SK-N-SH treated with all-trans-retinoic acid at 6 μM for 48 hours (cell line): ENCODE measurements around the gene DCTN4.

Experiments used
- ATAC-seq: fragments of 200-7000 bp; cut with Tn5 transposase; 3 replicates; pipeline ENCODE4 v1.9.1; 2020; ENCODE audit warnings: mild to moderate bottlenecking, moderate library complexity
- ARNTL ChIP-seq: fragments of 450-650 bp; formaldehyde crosslinking; IDR thresholded peaks from 2 replicates; pipeline ENCODE4 v1.5.0; 2020; ENCODE audit warnings: low read depth, mild to moderate bottlenecking, moderate library complexity, borderline replicate concordance
- BACH2 ChIP-seq: fragments of 250-450 bp; sonication (Bioruptor Pico); IDR thresholded peaks from 2 replicates; pipeline ENCODE4 v1.9.0; 2021; ENCODE audit warnings: mild to moderate bottlenecking, borderline replicate concordance
- CREB5 ChIP-seq: fragments of 250-450 bp; sonication (Bioruptor Pico); IDR thresholded peaks from 2 replicates; pipeline ENCODE4 v1.5.1; 2020; ENCODE audit warnings: low read depth, mild to moderate bottlenecking, moderate library complexity
- CSDC2 ChIP-seq: fragments of 250-450 bp; sonication (Bioruptor Pico); IDR thresholded peaks from 2 replicates; pipeline ENCODE4 v1.5.0; 2020; ENCODE audit warnings: mild to moderate bottlenecking, moderate library complexity
- CSRNP3 ChIP-seq: fragments of 250-450 bp; sonication (Bioruptor Pico); IDR thresholded peaks from 2 replicates; pipeline ENCODE4 v1.5.1; 2021; ENCODE audit warnings: mild to moderate bottlenecking, moderate library complexity
- GLIS3 ChIP-seq: fragments of 250-450 bp; sonication (Bioruptor Pico); IDR thresholded peaks from 2 replicates; pipeline ENCODE4 v1.5.0; 2020; ENCODE audit warnings: mild to moderate bottlenecking, moderate library complexity
- ISL1 ChIP-seq: fragments of 250-450 bp; sonication (Bioruptor Pico); IDR thresholded peaks from 2 replicates; pipeline ENCODE4 v2.1.2; 2022; ENCODE audit warnings: mild to moderate bottlenecking, moderate library complexity
- OSR1 ChIP-seq: fragments of 250-450 bp; sonication (Bioruptor Pico); IDR thresholded peaks from 2 replicates; pipeline ENCODE4 v1.8.0; 2022; ENCODE audit warnings: moderate library complexity, mild to moderate bottlenecking, inconsistent platforms
- PPARA ChIP-seq: fragments of 250-450 bp; sonication (Bioruptor Pico); IDR thresholded peaks from 2 replicates; pipeline ENCODE4 v1.5.0; 2020; ENCODE audit warnings: mild to moderate bottlenecking, borderline replicate concordance
- RARB ChIP-seq: fragments of 250-450 bp; sonication (Bioruptor Pico); IDR thresholded peaks from 2 replicates; pipeline ENCODE4 v1.8.0; 2021; ENCODE audit warnings: mild to moderate bottlenecking, moderate library complexity
- SNAI2 ChIP-seq: fragments of 250-450 bp; sonication (Bioruptor Pico); IDR thresholded peaks from 2 replicates; pipeline ENCODE4 v1.5.0; 2020; ENCODE audit warnings: mild to moderate bottlenecking, moderate library complexity
- TCF4 ChIP-seq: fragments of 250-450 bp; sonication (Bioruptor Pico); IDR thresholded peaks from 2 replicates; pipeline ENCODE4 v1.8.0; 2021; ENCODE audit warnings: mild to moderate bottlenecking, moderate library complexity, borderline replicate concordance
- TSHZ2 ChIP-seq: fragments of 250-450 bp; sonication (Bioruptor Pico); IDR thresholded peaks from 2 replicates; pipeline ENCODE4 v1.5.0; 2020; ENCODE audit warnings: mild to moderate bottlenecking, moderate library complexity
- ZC3H10 ChIP-seq: fragments of 250-450 bp; sonication (Bioruptor Pico); IDR thresholded peaks from 2 replicates; pipeline ENCODE4 v1.5.1; 2021; ENCODE audit warnings: mild to moderate bottlenecking, moderate library complexity
- ZFP3 ChIP-seq: fragments of 250-450 bp; sonication (Bioruptor Pico); IDR thresholded peaks from 2 replicates; pipeline ENCODE4 v1.5.0; 2020; ENCODE audit warnings: mild to moderate bottlenecking, moderate library complexity
- ZNF565 ChIP-seq: fragments of 450-650 bp; formaldehyde crosslinking; conservative IDR thresholded peaks from 2 replicates; pipeline ENCODE4 v1.5.0; 2020; ENCODE audit warnings: low read depth, mild to moderate bottlenecking, moderate library complexity
- ZNF70 ChIP-seq: fragments of 450-650 bp; formaldehyde crosslinking; IDR thresholded peaks from 2 replicates; pipeline ENCODE4 v1.5.0; 2020; ENCODE audit warnings: mild to moderate bottlenecking, moderate library complexity
- ZNF8 ChIP-seq: fragments of 450-650 bp; formaldehyde crosslinking; IDR thresholded peaks from 2 replicates; pipeline ENCODE4 v1.5.0; 2020; ENCODE audit warnings: mild to moderate bottlenecking, moderate library complexity
- TF ChIP-seq, protein P1 (sequence below): fragments of 250-450 bp; sonication (Bioruptor Pico); IDR thresholded peaks from 2 replicates; pipeline ENCODE4 v1.8.0; 2021; ENCODE audit warnings: low read depth, mild to moderate bottlenecking, moderate library complexity, borderline replicate concordance
- TF ChIP-seq, protein P2 (sequence below): fragments of 250-450 bp; sonication (Bioruptor Pico); IDR thresholded peaks from 2 replicates; pipeline ENCODE4 v1.8.0; 2020; ENCODE audit warnings: mild to moderate bottlenecking, moderate library complexity, borderline replicate concordance

Gene DCTN4

GRCh38 chr5:150763023-150763769 is 4.4 kb upstream of the DCTN4 start:
- ATAC-seq = no peak
- TF ChIP-seq CSDC2 (CRISPR knock-in tag) (no peak), CREB5 (CRISPR knock-in tag) (no peak), SNAI2 (CRISPR knock-in tag) (no peak), CSRNP3 (CRISPR knock-in tag) (no peak), TCF4 (CRISPR knock-in tag) (no peak), RARB (CRISPR knock-in tag) (no peak), ZFP3 (no peak), ISL1 (CRISPR knock-in tag) (no peak), OSR1 (CRISPR knock-in tag) (no peak), PPARA (CRISPR knock-in tag) (no peak)
- TF ChIP-seq, all 23 proteins: peak for 0

DNA sequence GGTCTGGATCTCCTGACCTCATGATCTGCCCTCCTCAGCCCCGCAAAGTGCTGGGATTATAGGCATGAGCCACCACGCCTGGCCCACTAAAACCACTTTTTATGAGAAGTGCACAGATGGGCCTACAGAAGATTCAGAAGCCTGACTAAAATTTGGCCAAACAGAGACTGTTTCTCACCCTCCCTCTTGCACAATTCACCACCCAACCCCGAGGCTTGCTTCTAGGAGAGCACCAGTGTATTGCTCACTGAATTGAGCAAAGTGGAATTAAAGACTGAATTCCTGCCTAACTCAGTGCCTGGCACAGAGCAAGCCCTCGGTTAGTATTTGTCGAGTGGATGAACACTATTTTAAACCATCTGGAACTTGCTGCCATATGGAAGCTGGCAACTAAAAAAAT is 3.4 kb upstream of the DCTN4 start:
- ATAC-seq = no peak
- TF ChIP-seq, protein P1, sequence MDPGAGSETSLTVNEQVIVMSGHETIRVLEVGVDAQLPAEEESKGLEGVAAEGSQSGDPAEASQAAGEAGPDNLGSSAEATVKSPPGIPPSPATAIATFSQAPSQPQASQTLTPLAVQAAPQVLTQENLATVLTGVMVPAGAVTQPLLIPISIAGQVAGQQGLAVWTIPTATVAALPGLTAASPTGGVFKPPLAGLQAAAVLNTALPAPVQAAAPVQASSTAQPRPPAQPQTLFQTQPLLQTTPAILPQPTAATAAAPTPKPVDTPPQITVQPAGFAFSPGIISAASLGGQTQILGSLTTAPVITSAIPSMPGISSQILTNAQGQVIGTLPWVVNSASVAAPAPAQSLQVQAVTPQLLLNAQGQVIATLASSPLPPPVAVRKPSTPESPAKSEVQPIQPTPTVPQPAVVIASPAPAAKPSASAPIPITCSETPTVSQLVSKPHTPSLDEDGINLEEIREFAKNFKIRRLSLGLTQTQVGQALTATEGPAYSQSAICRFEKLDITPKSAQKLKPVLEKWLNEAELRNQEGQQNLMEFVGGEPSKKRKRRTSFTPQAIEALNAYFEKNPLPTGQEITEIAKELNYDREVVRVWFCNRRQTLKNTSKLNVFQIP (CRISPR knock-in tag) = no peak
- TF ChIP-seq TSHZ2 (no peak), OSR1 (CRISPR knock-in tag) (no peak), CSDC2 (CRISPR knock-in tag) (no peak), PPARA (CRISPR knock-in tag) (no peak), ZNF70 (CRISPR knock-in tag) (no peak), ISL1 (CRISPR knock-in tag) (no peak), ZNF565 (CRISPR knock-in tag) (no peak), RARB (CRISPR knock-in tag) (no peak), CSRNP3 (CRISPR knock-in tag) (no peak), GLIS3 (CRISPR knock-in tag) (no peak), ZNF8 (CRISPR knock-in tag) (no peak), CREB5 (CRISPR knock-in tag) (no peak), BACH2 (CRISPR knock-in tag) (no peak), ARNTL (CRISPR knock-in tag) (no peak), ZC3H10 (CRISPR knock-in tag) (no peak)
- TF ChIP-seq, protein P2, sequence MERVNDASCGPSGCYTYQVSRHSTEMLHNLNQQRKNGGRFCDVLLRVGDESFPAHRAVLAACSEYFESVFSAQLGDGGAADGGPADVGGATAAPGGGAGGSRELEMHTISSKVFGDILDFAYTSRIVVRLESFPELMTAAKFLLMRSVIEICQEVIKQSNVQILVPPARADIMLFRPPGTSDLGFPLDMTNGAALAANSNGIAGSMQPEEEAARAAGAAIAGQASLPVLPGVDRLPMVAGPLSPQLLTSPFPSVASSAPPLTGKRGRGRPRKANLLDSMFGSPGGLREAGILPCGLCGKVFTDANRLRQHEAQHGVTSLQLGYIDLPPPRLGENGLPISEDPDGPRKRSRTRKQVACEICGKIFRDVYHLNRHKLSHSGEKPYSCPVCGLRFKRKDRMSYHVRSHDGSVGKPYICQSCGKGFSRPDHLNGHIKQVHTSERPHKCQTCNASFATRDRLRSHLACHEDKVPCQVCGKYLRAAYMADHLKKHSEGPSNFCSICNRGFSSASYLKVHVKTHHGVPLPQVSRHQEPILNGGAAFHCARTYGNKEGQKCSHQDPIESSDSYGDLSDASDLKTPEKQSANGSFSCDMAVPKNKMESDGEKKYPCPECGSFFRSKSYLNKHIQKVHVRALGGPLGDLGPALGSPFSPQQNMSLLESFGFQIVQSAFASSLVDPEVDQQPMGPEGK (CRISPR knock-in tag) = no peak
